Measurements from ENCODE around the gene BIRC2.

The BIRC2 gene

GRCh38 chr11:102346748-102347461 is at the start of gene BIRC2:
BIRC2 (plus strand) TSS chr11:102347214; CDS start chr11:102349855, 2,641 bp downstream.
- DNase-seq, result peak; percentile 92

- DNase-seq, result peak; percentile 18
Observed at GRCh38 chr11:102300837-102301236, 46.2 kb upstream of the BIRC2 start.

GRCh38 chr11:102302241-102302640 is 44.8 kb upstream of the BIRC2 start:
- DNase-seq, result no peak

- no peak for DNase-seq
Observed at GRCh38 chr11:102304686-102305085, 42.3 kb upstream of the BIRC2 start.

GRCh38 chr11:102305352-102306047 is 41.5 kb upstream of the BIRC2 start:
- no peak for DNase-seq

GRCh38 chr11:102306048-102306597 is 40.9 kb upstream of the BIRC2 start:
- no peak for DNase-seq

- no peak for DNase-seq
Observed at GRCh38 chr11:102306817-102307726, 39.9 kb upstream of the BIRC2 start.

GRCh38 chr11:102307727-102308038 is 39.3 kb upstream of the BIRC2 start:
- DNase-seq, result no peak

GRCh38 chr11:102309621-102310541 is 37.1 kb upstream of the BIRC2 start:
- no peak for DNase-seq

GRCh38 chr11:102312667-102313066 is 34.3 kb upstream of the BIRC2 start:
- no peak for DNase-seq

- no peak for DNase-seq
Observed at GRCh38 chr11:102313238-102313940, 33.6 kb upstream of the BIRC2 start.

GRCh38 chr11:102314784-102315183 is 32.2 kb upstream of the BIRC2 start:
- DNase-seq, result no peak

GRCh38 chr11:102316346-102316904 is 30.6 kb upstream of the BIRC2 start:
- no peak for DNase-seq

GRCh38 chr11:102317099-102317767 is 29.8 kb upstream of the BIRC2 start, which contains the start of gene BIRC3:
BIRC3 (plus strand) TSS chr11:102317484; CDS start chr11:102324510, 7,026 bp downstream.
- peak; percentile 93 for DNase-seq

- no peak for DNase-seq
Observed at GRCh38 chr11:102317768-102318103, 29.3 kb upstream of the BIRC2 start.

GRCh38 chr11:102318469-102318868 is 28.5 kb upstream of the BIRC2 start:
- DNase-seq, result peak; percentile 61

- no peak for DNase-seq
Observed at GRCh38 chr11:102319544-102319943, 27.5 kb upstream of the BIRC2 start.

- DNase-seq, result no peak
Observed at GRCh38 chr11:102320188-102320587, 26.8 kb upstream of the BIRC2 start.

- DNase-seq, result no peak
Observed at GRCh38 chr11:102320679-102321078, 26.3 kb upstream of the BIRC2 start.

- no peak for DNase-seq
Observed at GRCh38 chr11:102322560-102322959, 24.5 kb upstream of the BIRC2 start.

Data from stimulated activated naive CD4-positive, alpha-beta T cell treated with Interleukin-2 at 50 U/mL for 16 hours (primary cell).